ENCODE results near the gene LEMD1.

GRCh38 chr1:205448540-205449253 lies 26.8 kb upstream of the LEMD1 start:
- TF ChIP-seq CTCF (IDR thresholded peaks at IDR 0.05) (no peak), POLR2AphosphoS5 (IDR thresholded peaks at IDR 0.05) (no peak), EP300 (IDR thresholded peaks at IDR 0.05) (no peak)
